ENCODE measurements around the gene NDUFB3. TPM values are rescaled to one million over a fixed set of nuclear protein-coding genes. Genes with fewer than 3 reads are reported as not detected.

Gene NDUFB3
- total and polyA plus RNA-seq, 2 donors (not counting 3 experiments of a cell fraction or from before 2014, with no cell fraction given): 65.6 to 96.7 TPM

- no peaks in the 10 kb centered on the region for H3K27me3 ChIP-seq (ENCODE audit: control insufficient read depth in 2 of 2, insufficient read depth in 2 of 2, low read length in 2 of 2)
- H4K20me1 ChIP-seq (replicated peaks; ENCODE audit: control insufficient read depth, extremely low read depth, insufficient read depth, low read length): no peaks in the 10 kb centered on the region
- H3K27ac ChIP-seq (ENCODE audit: insufficient read depth, low read depth, low read length): no peak overlapping the region
- H3K4me3 ChIP-seq (replicated peaks in 1 of 3; ENCODE audit: insufficient read depth in 1 of 3, low read depth in 1 of 3, low read length in 3 of 3): no peak overlapping the region
- no peak overlapping the region for H3K9ac ChIP-seq (replicated peaks; ENCODE audit: extremely low read depth, insufficient read depth, low read length)
- no peaks in the 10 kb centered on the region for H3K9me3 ChIP-seq (replicated peaks; ENCODE audit: control insufficient read depth, insufficient read depth, low read length)
- dilution Hi-C loops (cut with MboI; ENCODE audit: extremely low pct_ligation_motif_present, low sequenced_read_pairs) (no loop called here), intact Hi-C loops (cut with micrococcal nuclease) (no loop called here)
- no peak for TF ChIP-seq POLR2A (IDR thresholded peaks at IDR 0.05; ENCODE audit: low read depth, low read length)
- TF ChIP-seq MYC (IDR thresholded peaks at IDR 0.05; ENCODE audit: low read depth, low read length): no peak
- no peak for TF ChIP-seq EZH2 (IDR thresholded peaks at IDR 0.05; ENCODE audit: borderline replicate concordance, low read depth, low read length, severe bottlenecking)
- no peak for TF ChIP-seq GATA2 (IDR thresholded peaks at IDR 0.05; ENCODE audit: insufficient read depth, insufficient read length, low read depth, low read length)
- no peak for TF ChIP-seq JUN (IDR thresholded peaks at IDR 0.05; ENCODE audit: borderline replicate concordance, insufficient read depth, insufficient read length, low read depth)
- TF ChIP-seq CTCF (IDR thresholded peaks at IDR 0.05; ENCODE audit: extremely low read depth in 1 of 2, insufficient read depth in 1 of 2, low read depth in 1 of 2, low read length in 2 of 2): no peak
- no peak for TF ChIP-seq POLR2AphosphoS5 (IDR thresholded peaks at IDR 0.05; ENCODE audit: insufficient read depth, low read depth, low read length)
- no peak for TF ChIP-seq MAX (IDR thresholded peaks at IDR 0.05; ENCODE audit: insufficient read depth, insufficient read length)
- no peak for TF ChIP-seq FOS (IDR thresholded peaks at IDR 0.05; ENCODE audit: borderline replicate concordance, insufficient read depth, low read length)
- no peaks in the 10 kb centered on the region for H3K9me1 ChIP-seq (replicated peaks; ENCODE audit: control insufficient read depth, extremely low read depth, insufficient read depth, low read length)
- ChIA-PET POLR2A (no interaction called here), CTCF (interaction anchor here (1.7 to 3.0 kb wide), 4 partner anchors 10 to 67 kb away, joined by 4 to 7 read pairs (median 7); no protein-coding TSS in a partner anchor)
- no peaks in the 10 kb centered on the region for H3K36me3 ChIP-seq (ENCODE audit: control insufficient read depth in 2 of 2, extremely low read depth in 1 of 2, insufficient read depth in 2 of 2, low read length in 2 of 2)
- no peak for FAIRE-seq
- no peak overlapping the region for H2AFZ ChIP-seq (ENCODE audit: low read depth, low read length)
- peaks cover 2% of the 10 kb centered on the region for H3K79me2 ChIP-seq (ENCODE audit: control insufficient read depth, insufficient read depth, low read length)
- no peak overlapping the region for H3K4me2 ChIP-seq (ENCODE audit: insufficient read depth, low read length)
- BruUV-seq (replicated peaks): no TSS peak
- DNase-seq (ENCODE audit: low read depth, low spot score): no peak
- peaks cover 13% of the 10 kb centered on the region for H3K4me1 ChIP-seq (ENCODE audit: control insufficient read depth, extremely low read depth, insufficient read depth, low read length)
Observed at GRCh38 chr2:201110615-201111014, 38.8 kb downstream of the NDUFB3 start.
